Renal cortex interstitium (tissue), 15 donors: ENCODE results near the gene TPM4. TPM values are rescaled to one million over a fixed set of nuclear protein-coding genes. Genes with fewer than 3 reads are reported as not detected.
A peak's percentile ranks its signal among the peaks of the same experiment; 100 is the strongest.
"Not testable (repeated sequence)": the region's sequence is repeated elsewhere in the genome, so short reads cannot be mapped to it uniquely, and the experiment has no call there.

ENCODE experiments used
- DNase-seq, 11 donors: peaks; one replicate each; pipeline ENCODE4 v3.0.0-alpha.2; 2013; ENCODE audit warnings: low read depth in 9 of 11, low spot score in 4 of 11; ENCODE audit errors: extremely low read depth in 1 of 11
- long read RNA-seq, 16 experiments: transcript quantifications; one replicate each; lab custom pipeline, GENCODE V29; 2026
- polyA plus RNA-seq, 3 donors: library from polyadenylated mRNA; unstranded; fragments of 120-200 nt; gene quantifications; one replicate each; pipeline ENCODE4 v1.2.1, GENCODE V29; 2013; ENCODE audit not compliant: insufficient read length in 3 of 3

Gene TPM4
- polyA plus RNA-seq = 100 to 1,000 TPM; 525 to 623 (median 557) TPM
- long read RNA-seq, donor 1, transcript TPM4-213 (1 exons, 2,672 nt) = major isoform, 129 of 290 reads
- long read RNA-seq, donor 1, transcript TPM4-201 (8 exons, 2,666 nt) = minor isoform, 75 of 290 reads
- long read RNA-seq, donor 1, partial matches to known transcripts = 76 of 290 reads
- long read RNA-seq, donor 1, other reads (novel, unspliced or antisense) = 7 of 290 reads
- long read RNA-seq, donor 2, transcript TPM4-201 (8 exons, 2,666 nt) = minor isoform, 95 of 329 reads
- long read RNA-seq, donor 2, transcript TPM4-213 (1 exons, 2,672 nt) = major isoform, 125 of 329 reads
- long read RNA-seq, donor 2, partial matches to known transcripts = 83 of 329 reads
- long read RNA-seq, donor 2, other reads (novel, unspliced or antisense) = 23 of 329 reads
- long read RNA-seq, donor 3, transcript TPM4-213 (1 exons, 2,672 nt) = minor isoform, 161 of 560 reads
- long read RNA-seq, donor 3, transcript TPM4-201 (8 exons, 2,666 nt) = major isoform, 170 of 560 reads
- long read RNA-seq, donor 3, partial matches to known transcripts = 179 of 560 reads
- long read RNA-seq, donor 3, other reads (novel, unspliced or antisense) = 42 of 560 reads
- long read RNA-seq, donor 4, transcript TPM4-213 (1 exons, 2,672 nt) = minor isoform, 77 of 361 reads
- long read RNA-seq, donor 4, transcript TPM4-206 (4 exons, 877 nt) = minor isoform, 5 of 361 reads
- long read RNA-seq, donor 4, transcript TPM4-201 (8 exons, 2,666 nt) = major isoform, 92 of 361 reads
- long read RNA-seq, donor 4, partial matches to known transcripts = 161 of 361 reads
- long read RNA-seq, donor 4, other reads (novel, unspliced or antisense) = 23 of 361 reads
- long read RNA-seq, donor 5, transcript TPM4-201 (8 exons, 2,666 nt) = major isoform, 214 of 995 reads
- long read RNA-seq, donor 5, transcript TPM4-206 (4 exons, 877 nt) = minor isoform, 5 of 995 reads
- long read RNA-seq, donor 5, transcript TPM4-213 (1 exons, 2,672 nt) = minor isoform, 210 of 995 reads
- long read RNA-seq, donor 5, partial matches to known transcripts = 484 of 995 reads
- long read RNA-seq, donor 5, other reads (novel, unspliced or antisense) = 79 of 995 reads
- long read RNA-seq, donor 6, transcript TPM4-201 (8 exons, 2,666 nt) = minor isoform, 98 of 529 reads
- long read RNA-seq, donor 6, transcript TPM4-213 (1 exons, 2,672 nt) = major isoform, 193 of 529 reads
- long read RNA-seq, donor 6, partial matches to known transcripts = 205 of 529 reads
- long read RNA-seq, donor 6, other reads (novel, unspliced or antisense) = 29 of 529 reads
- long read RNA-seq, donor 7, transcript TPM4-213 (1 exons, 2,672 nt) = major isoform, 155 of 487 reads
- long read RNA-seq, donor 7, transcript TPM4-201 (8 exons, 2,666 nt) = minor isoform, 115 of 487 reads
- long read RNA-seq, donor 7, partial matches to known transcripts = 178 of 487 reads
- long read RNA-seq, donor 7, other reads (novel, unspliced or antisense) = 34 of 487 reads
- long read RNA-seq, donor 8 = 0 reads
- long read RNA-seq, donor 9, transcript TPM4-201 (8 exons, 2,666 nt) = minor isoform, 96 of 425 reads
- long read RNA-seq, donor 9, transcript TPM4-213 (1 exons, 2,672 nt) = major isoform, 136 of 425 reads
- long read RNA-seq, donor 9, partial matches to known transcripts = 164 of 425 reads
- long read RNA-seq, donor 9, other reads (novel, unspliced or antisense) = 26 of 425 reads
- long read RNA-seq, donor 10, transcript TPM4-213 (1 exons, 2,672 nt) = major isoform, 121 of 434 reads
- long read RNA-seq, donor 10, transcript TPM4-201 (8 exons, 2,666 nt) = minor isoform, 107 of 434 reads
- long read RNA-seq, donor 10, partial matches to known transcripts = 170 of 434 reads
- long read RNA-seq, donor 10, other reads (novel, unspliced or antisense) = 34 of 434 reads
- long read RNA-seq, donor 11, transcript TPM4-201 (8 exons, 2,666 nt) = minor isoform, 87 of 334 reads
- long read RNA-seq, donor 11, transcript TPM4-213 (1 exons, 2,672 nt) = major isoform, 91 of 334 reads
- long read RNA-seq, donor 11, partial matches to known transcripts = 140 of 334 reads
- long read RNA-seq, donor 11, other reads (novel, unspliced or antisense) = 14 of 334 reads
- long read RNA-seq, donor 12, transcript TPM4-201 (8 exons, 2,666 nt) = minor isoform, 53 of 185 reads
- long read RNA-seq, donor 12, transcript TPM4-213 (1 exons, 2,672 nt) = major isoform, 84 of 185 reads
- long read RNA-seq, donor 12, partial matches to known transcripts = 35 of 185 reads
- long read RNA-seq, donor 12, other reads (novel, unspliced or antisense) = 10 of 185 reads
- long read RNA-seq, donor 13 = 0 reads
- long read RNA-seq, donor 14, transcript TPM4-213 (1 exons, 2,672 nt) = minor isoform, 92 of 338 reads
- long read RNA-seq, donor 14, transcript TPM4-201 (8 exons, 2,666 nt) = major isoform, 126 of 338 reads
- long read RNA-seq, donor 14, partial matches to known transcripts = 104 of 338 reads
- long read RNA-seq, donor 14, other reads (novel, unspliced or antisense) = 15 of 338 reads
- long read RNA-seq, donor 15, transcript TPM4-213 (1 exons, 2,672 nt) = major isoform, 59 of 188 reads
- long read RNA-seq, donor 15, transcript TPM4-201 (8 exons, 2,666 nt) = minor isoform, 58 of 188 reads
- long read RNA-seq, donor 15, partial matches to known transcripts = 63 of 188 reads
- long read RNA-seq, donor 15, other reads (novel, unspliced or antisense) = 5 of 188 reads
- long read RNA-seq, donor 16, transcript TPM4-201 (8 exons, 2,666 nt) = major isoform, 276 of 1,226 reads
- long read RNA-seq, donor 16, transcript TPM4-212 (8 exons, 2,121 nt) = minor isoform, 6 of 1,226 reads
- long read RNA-seq, donor 16, transcript TPM4-213 (1 exons, 2,672 nt) = minor isoform, 255 of 1,226 reads
- long read RNA-seq, donor 16, partial matches to known transcripts = 603 of 1,226 reads
- long read RNA-seq, donor 16, other reads (novel, unspliced or antisense) = 83 of 1,226 reads

GRCh38 chr19:16076154-16076957 is at the start of gene TPM4:
Gene TPM4, plus strand, starts transcription at chr19:16076495. Its CDS starts 71 bp downstream, at chr19:16076566.
- DNase-seq = peak in 10 of 11 donors; percentile 81 to 92 (median 90)

- DNase-seq = no peak
These were observed 49.5 kb upstream of the TPM4 start for GRCh38 chr19:16026756-16027155.

GRCh38 chr19:16027528-16027927 is 48.8 kb upstream of the TPM4 start:
- no peak for DNase-seq

- not testable (repeated sequence) for DNase-seq
These were observed 46.1 kb upstream of the TPM4 start for GRCh38 chr19:16030155-16030554.

GRCh38 chr19:16030964-16031871 is 45.1 kb upstream of the TPM4 start:
- DNase-seq = no peak

- no peak for DNase-seq
These were observed 44.5 kb upstream of the TPM4 start for GRCh38 chr19:16031872-16032200.

- no peak for DNase-seq
These were observed 43.7 kb upstream of the TPM4 start for GRCh38 chr19:16032509-16033135.

GRCh38 chr19:16033136-16033530 is 43.2 kb upstream of the TPM4 start:
- DNase-seq = no peak

- DNase-seq = no peak
These were observed 42.6 kb upstream of the TPM4 start for GRCh38 chr19:16033721-16034120.

- no peak for DNase-seq
These were observed 42.1 kb upstream of the TPM4 start for GRCh38 chr19:16034180-16034579.

GRCh38 chr19:16034958-16035560 is 41.2 kb upstream of the TPM4 start:
- no peak for DNase-seq

- no peak for DNase-seq
These were observed 40.5 kb upstream of the TPM4 start for GRCh38 chr19:16035601-16036297.

GRCh38 chr19:16036397-16036925 is 39.8 kb upstream of the TPM4 start:
- DNase-seq = no peak
